SK-N-SH (cell line): Measurements from ENCODE around the gene DLGAP5. TPM values are rescaled to one million over a fixed set of nuclear protein-coding genes. Genes with fewer than 3 reads are reported as not detected.

Source experiments
- CTCF ChIA-PET: fragments of 300-600, 350-600 bp; formaldehyde crosslinking; extraction: SDS; loops from one replicate; lab custom pipeline; 2021; lab: Yijun Ruan, JAX
- POLR2A ChIA-PET: fragments of 350-600 bp; sonication (Branson Sonifier 250); formaldehyde crosslinking; extraction: SDS; loops from one replicate; lab custom pipeline; 2020; ENCODE audit warnings: antibody characterized with exemption, inconsistent platforms; lab: Yijun Ruan, JAX
- DNase-seq: peaks from one replicate; pipeline ENCODE4 v3.0.0; 2012
- H2AFZ ChIP-seq: fragments of 200-600 bp; sonication (generic); 2 replicates; pipeline ENCODE4 v1.8.1; 2016; ENCODE audit warnings: antibody characterized with exemption, mild to moderate bottlenecking, low read depth
- H3F3A ChIP-seq: fragments of 200-600 bp; sonication (generic); replicated peaks from 2 replicates; pipeline ENCODE3; 2016; ENCODE audit warnings: antibody characterized with exemption, mild to moderate bottlenecking; ENCODE audit not compliant: insufficient read depth
- H3K27ac ChIP-seq, 2 experiments: fragments of 200-500 bp in 1 of 2; fragments of 200-600 bp in 1 of 2; sonication (Bioruptor generic) in 1 of 2; sonication (generic), shearing (Covaris generic) in 1 of 2; 2 replicates each; pipeline versions ENCODE4 v1.5.1 to v1.6.1; 2014 to 2016; ENCODE audit warnings: low read depth in 2 of 2, inconsistent platforms in 1 of 2, low read length in 1 of 2, mild to moderate bottlenecking in 1 of 2, mixed read lengths in 1 of 2
- H3K27me3 ChIP-seq: fragments of 200-600 bp; sonication (generic), shearing (Covaris generic); 2 replicates; pipeline ENCODE4 v1.6.1; 2016; ENCODE audit warnings: mixed run types; ENCODE audit not compliant: insufficient read depth
- H3K36me3 ChIP-seq, 2 experiments: fragments of 200-500 bp in 1 of 2; fragments of 200-600 bp in 1 of 2; sonication (Bioruptor generic) in 1 of 2; sonication (generic) in 1 of 2; replicated peaks in 1 of 2; 2 replicates each; pipeline versions ENCODE3 to v1.5.1; 2014 to 2016; ENCODE audit warnings: low read length in 1 of 2, mild to moderate bottlenecking in 1 of 2; ENCODE audit not compliant: insufficient read depth in 2 of 2, control insufficient read depth in 1 of 2
- H3K4me1 ChIP-seq, 2 experiments: fragments of 200-500 bp in 1 of 2; fragments of 200-600 bp in 1 of 2; sonication (Bioruptor generic) in 1 of 2; sonication (generic), shearing (Covaris generic) in 1 of 2; 2 replicates each; pipeline versions ENCODE4 v1.5.1 to v1.6.1; 2014 to 2016; ENCODE audit warnings: low read depth in 1 of 2, low read length in 1 of 2, mixed run types in 1 of 2; ENCODE audit not compliant: insufficient read depth in 2 of 2, control insufficient read depth in 1 of 2
- H3K4me2 ChIP-seq: fragments of 200-600 bp; sonication (generic), shearing (Covaris generic); 2 replicates; pipeline ENCODE4 v1.6.1; 2017; ENCODE audit warnings: mixed run types
- H3K4me3 ChIP-seq, 2 experiments: fragments of 200-500 bp in 1 of 2; fragments of 200-600 bp in 1 of 2; sonication (Bioruptor generic) in 1 of 2; sonication (generic), shearing (Covaris generic) in 1 of 2; 2 replicates each; pipeline versions ENCODE4 v1.5.1 to v1.8.1; 2014 to 2016; ENCODE audit warnings: low read depth in 2 of 2, inconsistent platforms in 1 of 2, low read length in 1 of 2, mild to moderate bottlenecking in 1 of 2, mixed read lengths in 1 of 2, moderate library complexity in 1 of 2
- H3K79me2 ChIP-seq: fragments of 200-600 bp; sonication (generic); 2 replicates; pipeline ENCODE4 v1.8.1; 2017; ENCODE audit warnings: mild to moderate bottlenecking; ENCODE audit not compliant: insufficient read depth
- H3K9ac ChIP-seq: fragments of 200-600 bp; sonication (generic); 2 replicates; pipeline ENCODE4 v1.6.1; 2017; ENCODE audit warnings: mixed run types
- H3K9me2 ChIP-seq: fragments of 200-600 bp; sonication (generic); 2 replicates; pipeline ENCODE4 v1.6.1; 2017; ENCODE audit warnings: mixed run types
- H3K9me3 ChIP-seq: fragments of 200-600 bp; sonication (generic); 2 replicates; pipeline ENCODE4 v1.6.1; 2017; ENCODE audit warnings: mixed run types, mild to moderate bottlenecking, moderate library complexity
- H4K20me1 ChIP-seq: fragments of 200-600 bp; sonication (generic); 2 replicates; pipeline ENCODE4 v1.6.1; 2017; ENCODE audit warnings: mild to moderate bottlenecking, mixed run types; ENCODE audit not compliant: insufficient read depth
- CHD2 ChIP-seq: fragments of 150-350 bp; IDR thresholded peaks from 2 replicates; pipeline ENCODE4 v1.6.1; 2018; ENCODE audit warnings: low read length; ENCODE audit not compliant: partially characterized antibody
- ELF1 ChIP-seq: IDR thresholded peaks from 2 replicates; pipeline ENCODE4 v1.4.0; 2012
- GABPA ChIP-seq: IDR thresholded peaks from 2 replicates; pipeline ENCODE4 v1.4.0; 2012; ENCODE audit warnings: low read depth, mild to moderate bottlenecking
- GATA2 ChIP-seq: sonication (generic); formaldehyde crosslinking; IDR thresholded peaks from 2 replicates; pipeline ENCODE4 v1.5.0; 2020; ENCODE audit warnings: mild to moderate bottlenecking, missing genetic modification reagents
- POLR2AphosphoS5 ChIP-seq: IDR thresholded peaks from 2 replicates; pipeline ENCODE4 v1.6.1; 2012; ENCODE audit warnings: low read depth, low read length
- RAD21 ChIP-seq: IDR thresholded peaks from 2 replicates; pipeline ENCODE4 v1.6.1; 2012; ENCODE audit warnings: mild to moderate bottlenecking, low read length
- RFX5 ChIP-seq: IDR thresholded peaks from 2 replicates; pipeline ENCODE4 v1.6.1; 2012; ENCODE audit warnings: mild to moderate bottlenecking, improper control_type of control experiment, low read length
- RXRA ChIP-seq: IDR thresholded peaks from 2 replicates; pipeline ENCODE4 v1.4.0; 2012; ENCODE audit warnings: low read depth, mild to moderate bottlenecking, borderline replicate concordance
- SIN3A ChIP-seq: IDR thresholded peaks from 2 replicates; pipeline ENCODE4 v1.6.1; 2012; ENCODE audit warnings: low read depth, mild to moderate bottlenecking, low read length, moderate library complexity, borderline replicate concordance
- TAF1 ChIP-seq: IDR thresholded peaks from 2 replicates; pipeline ENCODE4 v1.6.1; 2012; ENCODE audit warnings: low read depth, mild to moderate bottlenecking, low read length, moderate library complexity, borderline replicate concordance
- YY1 ChIP-seq: IDR thresholded peaks from 2 replicates; pipeline ENCODE4 v1.4.0; 2012; ENCODE audit warnings: low read depth, mild to moderate bottlenecking
- WGBS: methylation state at CpG from one replicate; pipeline ENCODE4 v1.1.6; 2017; ENCODE audit warnings: low lambda C conversion rate; 5-methylcytosine and 5-hydroxymethylcytosine counted together
- polyA plus RNA-seq, 3 experiments: library from polyadenylated mRNA; depleted of rRNA; stranded (reverse); fragments of >200 nt; gene quantifications; 2 replicates each; pipeline ENCODE4 v1.2.3, GENCODE V29; 2012
- TF ChIP-seq, protein P1 (sequence below): IDR thresholded peaks from 2 replicates; pipeline ENCODE4 v1.4.0; 2012; ENCODE audit warnings: low read depth, borderline replicate concordance
- TF ChIP-seq, protein P2 (sequence below): IDR thresholded peaks from 2 replicates; pipeline ENCODE4; 2012
- TF ChIP-seq, protein P3 (sequence below): IDR thresholded peaks from 2 replicates; pipeline ENCODE4 v1.4.0; 2012; ENCODE audit warnings: low read depth

DLGAP5 gene
- polyA plus RNA-seq, 1 of the 3 experiments (the other 2 are of a cell fraction) = 6.4 TPM

DNA sequence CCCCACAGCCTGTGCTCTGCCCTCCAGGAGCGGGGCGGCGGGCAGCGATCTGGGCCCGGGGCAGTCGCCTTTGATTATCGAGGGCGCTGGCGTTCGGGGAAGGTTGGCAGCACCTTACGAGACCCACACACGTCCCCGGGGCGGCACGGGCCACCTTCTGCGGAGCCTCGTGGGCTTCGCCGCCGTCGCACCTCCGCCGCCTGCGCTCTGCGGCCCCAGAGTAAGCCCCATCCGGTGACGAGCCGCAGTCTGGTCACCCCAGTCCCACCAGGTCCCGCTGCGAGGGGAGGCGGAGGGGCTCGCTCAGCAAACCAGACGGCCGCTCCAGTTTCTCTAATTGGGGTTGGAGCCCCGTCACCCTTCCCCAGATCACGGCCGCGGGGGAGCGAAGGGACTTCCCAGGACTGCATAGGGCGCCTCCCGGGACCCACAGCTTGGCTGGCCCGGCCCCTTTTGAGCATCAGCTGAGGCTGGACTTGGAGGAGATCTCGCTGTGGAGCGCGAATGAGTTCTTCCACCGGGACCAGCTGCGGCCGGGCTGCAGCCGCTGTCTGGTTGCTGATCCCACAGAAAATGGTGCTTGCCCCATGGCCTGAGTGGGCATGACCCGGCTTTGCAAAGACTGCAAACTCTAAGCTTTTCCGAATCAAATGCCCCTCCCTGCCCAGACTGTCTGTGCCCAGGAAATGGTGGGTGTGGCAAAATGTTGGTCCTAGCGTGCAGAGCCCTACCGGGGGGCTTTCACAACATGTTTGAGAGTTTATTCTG is 61.8 kb downstream of the DLGAP5 start:
- H3K4me2 ChIP-seq = peak overlapping the region; percentile 86
- H3K9me2 ChIP-seq = no peaks in the 10 kb centered on the region
- peaks cover 23% of the 10 kb centered on the region for H3F3A ChIP-seq
- H3K79me2 ChIP-seq = peaks cover 44% of the 10 kb centered on the region
- no peaks in the 10 kb centered on the region for H3K27me3 ChIP-seq
- 4% methylated on average over 12 of the region's 53 CpGs for WGBS
- peaks cover 0 to 5% of the 10 kb centered on the region in 2 experiments for H3K36me3 ChIP-seq
- peak; percentile 81 for DNase-seq
- H3K4me3 ChIP-seq = peak overlapping the region; percentile 75 to 79
- no peaks in the 10 kb centered on the region for H3K9me3 ChIP-seq
- TF ChIP-seq RXRA = no peak
- TF ChIP-seq, protein P1, sequence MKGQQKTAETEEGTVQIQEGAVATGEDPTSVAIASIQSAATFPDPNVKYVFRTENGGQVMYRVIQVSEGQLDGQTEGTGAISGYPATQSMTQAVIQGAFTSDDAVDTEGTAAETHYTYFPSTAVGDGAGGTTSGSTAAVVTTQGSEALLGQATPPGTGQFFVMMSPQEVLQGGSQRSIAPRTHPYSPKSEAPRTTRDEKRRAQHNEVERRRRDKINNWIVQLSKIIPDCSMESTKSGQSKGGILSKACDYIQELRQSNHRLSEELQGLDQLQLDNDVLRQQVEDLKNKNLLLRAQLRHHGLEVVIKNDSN = no peak
- TF ChIP-seq RFX5 = no peak
- TF ChIP-seq, protein P2, sequence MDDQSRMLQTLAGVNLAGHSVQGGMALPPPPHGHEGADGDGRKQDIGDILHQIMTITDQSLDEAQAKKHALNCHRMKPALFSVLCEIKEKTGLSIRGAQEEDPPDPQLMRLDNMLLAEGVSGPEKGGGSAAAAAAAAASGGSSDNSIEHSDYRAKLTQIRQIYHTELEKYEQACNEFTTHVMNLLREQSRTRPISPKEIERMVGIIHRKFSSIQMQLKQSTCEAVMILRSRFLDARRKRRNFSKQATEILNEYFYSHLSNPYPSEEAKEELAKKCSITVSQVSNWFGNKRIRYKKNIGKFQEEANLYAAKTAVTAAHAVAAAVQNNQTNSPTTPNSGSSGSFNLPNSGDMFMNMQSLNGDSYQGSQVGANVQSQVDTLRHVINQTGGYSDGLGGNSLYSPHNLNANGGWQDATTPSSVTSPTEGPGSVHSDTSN = no peak
- no peak for TF ChIP-seq CHD2
- 0 out of 2 replicates have a peak, but pooled peaks have one; percentile 11 for TF ChIP-seq POLR2AphosphoS5
- no peak for TF ChIP-seq SIN3A
- TF ChIP-seq RAD21 = no peak
- TF ChIP-seq, protein P3, sequence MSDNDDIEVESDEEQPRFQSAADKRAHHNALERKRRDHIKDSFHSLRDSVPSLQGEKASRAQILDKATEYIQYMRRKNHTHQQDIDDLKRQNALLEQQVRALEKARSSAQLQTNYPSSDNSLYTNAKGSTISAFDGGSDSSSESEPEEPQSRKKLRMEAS = peak; percentile 51; the same call in 1 of the 2 replicates
- TF ChIP-seq GABPA = no peak
- TF ChIP-seq YY1 = no peak
- TF ChIP-seq ELF1 = no peak
- TF ChIP-seq TAF1 = peak; percentile 16; the same call in 1 of the 2 replicates
- no peak for TF ChIP-seq GATA2
- H3K9ac ChIP-seq = peak overlapping the region; percentile 84
- ChIA-PET CTCF (interaction anchor here (0.8 to 4.2 kb wide), 5 partner anchors 8 to 38 kb away, joined by 3 to 22 read pairs (median 3); no protein-coding TSS in a partner anchor), POLR2A (no interaction called here)
- H3K4me1 ChIP-seq = peaks cover 8 to 9% of the 10 kb centered on the region in 2 experiments; a peak in 2 of 4 replicates
- H4K20me1 ChIP-seq = peaks cover 3% of the 10 kb centered on the region; the same call in 1 of the 2 replicates
- H2AFZ ChIP-seq = peak overlapping the region; percentile 90
- peak overlapping the region; percentile 55 to 73; a peak in 3 of 4 replicates for H3K27ac ChIP-seq

DNA sequence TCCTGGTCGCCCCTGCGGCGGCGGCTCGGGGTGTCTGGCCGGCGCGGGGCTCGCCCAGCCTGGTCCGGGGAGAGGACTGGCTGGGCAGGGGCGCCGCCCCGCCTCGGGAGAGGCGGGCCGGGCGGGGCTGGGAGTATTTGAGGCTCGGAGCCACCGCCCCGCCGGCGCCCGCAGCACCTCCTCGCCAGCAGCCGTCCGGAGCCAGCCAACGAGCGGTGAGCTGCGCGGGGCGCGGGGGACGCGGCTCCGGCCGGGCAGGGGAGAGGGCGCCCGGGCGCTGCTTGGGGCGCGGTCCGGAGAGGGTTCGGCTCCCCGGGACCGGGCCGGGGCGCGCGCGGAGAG is 62.3 kb downstream of the DLGAP5 start, which contains the start of gene LGALS3:
Gene LGALS3 (plus strand): TSS at position 167 of the 342 bp plus-strand sequence. CDS start 8,122 bp downstream, outside the sequence.
- H3K27me3 ChIP-seq = no peaks in the 10 kb centered on the region
- no peaks in the 10 kb centered on the region for H3K9me3 ChIP-seq
- CTCF ChIA-PET = interaction anchor here (1.5 to 4.2 kb wide), 3 partner anchors 27 to 37 kb away, joined by 3 to 22 read pairs (median 4); no protein-coding TSS in a partner anchor
- H3K9me2 ChIP-seq = no peaks in the 10 kb centered on the region
- peaks cover 22% of the 10 kb centered on the region for H3F3A ChIP-seq
- peaks cover 38% of the 10 kb centered on the region for H3K79me2 ChIP-seq
- TF ChIP-seq TAF1 = peak; percentile 36; the same call in 1 of the 2 replicates
- TF ChIP-seq GATA2 = no peak
- peak; percentile 73 for TF ChIP-seq POLR2AphosphoS5
- H4K20me1 ChIP-seq = peaks cover 3% of the 10 kb centered on the region; the same call in 1 of the 2 replicates
- H3K36me3 ChIP-seq = peaks cover 0 to 3% of the 10 kb centered on the region in 2 experiments
- peak within 1 kb of the TSS; percentile 55 to 73; a peak in 3 of 4 replicates for H3K27ac ChIP-seq
- POLR2A ChIA-PET = no interaction called here
- H3K9ac ChIP-seq = peak within 1 kb of the TSS; percentile 84
- peak within 1 kb of the TSS; percentile 86 for H3K4me2 ChIP-seq
- H3K4me1 ChIP-seq = peaks cover 8% of the 10 kb centered on the region in 2 experiments; a peak in 2 of 4 replicates
- H3K4me3 ChIP-seq = peak within 1 kb of the TSS; percentile 75 to 79
- WGBS = 0% methylated on average over 10 of the region's 50 CpGs
- DNase-seq = peak; percentile 88
- peak within 1 kb of the TSS; percentile 90 for H2AFZ ChIP-seq
